Right ventricle myocardium inferior (tissue), 1 donor: ENCODE measurements around the gene PHLDA2. TPM values are rescaled to one million over a fixed set of nuclear protein-coding genes. Genes with fewer than 3 reads are reported as not detected.
"Not testable (repeated sequence)": the region's sequence is repeated elsewhere in the genome, so short reads cannot be mapped to it uniquely, and the experiment has no call there.

Source experiments
- ATAC-seq: fragments of 200-7000 bp; cut with Tn5 transposase; one replicate; pipeline ENCODE4 v1.9.1; 2020; ENCODE audit warnings: mild to moderate bottlenecking, moderate library complexity
- DNase-seq: peaks from one replicate; pipeline ENCODE4 v3.0.0; 2021; ENCODE audit errors: missing footprints
- intact Hi-C: fragments of 100-400 bp; cut with DNase I; formaldehyde crosslinking; loops from one replicate; pipeline ENCODE4 v1.11.0; 2022
- total RNA-seq: library from RNA; stranded (reverse); fragmentation: NEBNext Ultra II Directional; extraction: Animal tissue kit (Norgen Biotek cat#: 25700); gene quantifications from one replicate; pipeline ENCODE4 v1.2.1, GENCODE V29; 2021
- donor health status: DM: no; HTN: yes; CAD: no; lungs with severe emphysema.

PHLDA2 gene
- total RNA-seq, 1 donor from 2014 or later: 0.65 TPM

DNA sequence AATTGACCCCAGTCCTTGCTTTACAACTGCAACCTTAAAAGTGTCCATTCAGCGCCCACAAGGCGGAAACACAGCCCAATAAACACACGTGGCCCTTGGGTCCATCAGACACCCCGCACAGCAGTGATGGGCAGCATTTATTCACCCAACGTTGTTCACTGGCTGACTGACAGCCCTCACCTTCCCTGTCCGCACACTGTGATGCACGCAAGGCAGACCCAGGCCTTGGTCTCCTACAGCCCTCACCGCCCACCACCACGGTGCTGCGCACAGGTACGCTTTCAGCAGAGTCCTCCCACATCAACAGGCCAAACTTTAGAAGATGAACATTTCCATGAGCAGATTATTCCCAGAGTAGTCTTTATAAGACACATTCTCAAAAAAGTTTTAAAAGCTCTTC, 20.7 kb upstream of the PHLDA2 start:
- DNase-seq (no peak), ATAC-seq (no peak)
- intact Hi-C loops: no loop called here

DNA sequence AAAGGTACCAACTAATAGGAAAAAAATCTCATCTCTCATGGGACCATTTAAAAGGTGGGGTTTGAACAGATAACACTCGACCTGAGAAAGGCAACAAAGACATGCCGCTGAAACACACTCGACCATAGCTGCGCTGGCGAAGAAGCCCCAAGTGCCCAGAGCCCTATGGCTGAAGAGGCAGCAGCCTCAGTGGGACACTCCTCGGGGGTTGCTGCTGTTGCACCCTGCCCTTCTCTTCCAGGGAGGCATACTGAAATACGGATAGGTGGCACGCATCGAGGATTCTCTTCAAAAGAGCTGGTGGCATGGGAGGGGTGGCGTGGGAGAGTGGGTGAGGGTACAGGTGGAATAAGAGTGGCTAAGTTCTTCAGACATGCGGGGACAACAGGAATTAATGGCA, 18.5 kb upstream of the PHLDA2 start:
- DNase-seq: no peak
- ATAC-seq: no peak
- intact Hi-C loops: no loop called here

DNA sequence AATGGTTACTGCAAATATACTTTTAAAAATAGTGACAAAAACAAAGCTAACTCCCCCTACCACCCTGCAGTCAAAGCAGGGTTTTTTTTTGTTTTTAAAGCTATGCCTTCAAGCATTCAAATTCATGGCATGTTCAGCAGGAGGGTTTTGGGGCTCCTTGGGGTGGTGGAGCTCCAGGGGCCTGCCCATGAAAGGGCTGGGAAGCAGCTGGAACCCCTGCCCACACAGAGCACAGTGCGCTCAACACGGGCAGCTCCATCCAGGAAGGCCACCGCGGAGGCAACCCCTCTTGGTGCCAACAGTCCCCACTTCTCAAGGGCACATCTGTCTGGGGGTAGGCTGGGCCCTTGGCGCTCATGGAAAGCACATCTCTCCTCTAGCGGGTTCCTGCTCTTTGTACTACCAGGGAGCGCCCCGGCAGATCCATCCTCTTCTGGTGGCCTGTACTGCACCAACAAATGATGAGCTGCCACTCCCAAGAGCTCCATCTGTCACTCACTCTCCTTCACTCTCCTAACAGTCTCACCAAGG, 16.6 kb upstream of the PHLDA2 start:
- no peak for DNase-seq
- peak; percentile 14 for ATAC-seq
- intact Hi-C loops: no loop called here

DNA sequence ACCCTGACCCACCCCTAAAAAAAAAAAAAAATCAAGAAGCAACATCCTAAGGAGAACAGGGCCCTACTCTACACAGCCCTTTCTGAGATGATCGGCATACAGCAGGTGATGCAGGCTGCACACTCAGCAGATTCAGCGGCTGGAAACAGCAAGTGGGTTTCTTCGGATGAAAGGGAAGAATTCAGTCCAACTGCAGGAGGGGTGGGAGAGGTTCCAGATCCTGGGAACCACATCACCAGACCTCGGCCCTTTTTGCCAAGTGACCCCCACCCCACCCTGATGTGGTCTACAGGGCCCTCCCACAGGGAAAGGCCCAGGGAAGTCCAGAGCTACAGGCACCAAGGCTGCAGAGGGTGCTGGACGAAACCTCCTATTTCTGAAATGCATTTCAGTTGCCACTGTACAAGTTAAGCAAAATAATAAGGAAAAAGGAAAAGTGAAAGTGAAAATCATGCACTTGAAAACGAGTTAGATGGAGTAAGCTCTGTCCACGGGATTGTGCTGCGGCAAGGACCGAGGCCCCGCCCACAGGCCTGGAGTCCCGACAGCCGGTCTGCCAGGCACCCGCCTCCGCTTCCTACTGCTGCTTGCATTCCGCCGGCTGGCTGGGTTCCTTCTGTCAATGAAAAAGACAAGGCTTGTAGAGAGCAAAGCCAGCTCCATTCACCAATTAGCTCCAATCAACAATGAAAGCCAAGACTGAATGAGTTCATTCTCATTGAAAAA, 16.0 kb upstream of the PHLDA2 start:
- peak; percentile 96 for DNase-seq
- intact Hi-C loops: no loop called here
- ATAC-seq: peak; percentile 89

DNA sequence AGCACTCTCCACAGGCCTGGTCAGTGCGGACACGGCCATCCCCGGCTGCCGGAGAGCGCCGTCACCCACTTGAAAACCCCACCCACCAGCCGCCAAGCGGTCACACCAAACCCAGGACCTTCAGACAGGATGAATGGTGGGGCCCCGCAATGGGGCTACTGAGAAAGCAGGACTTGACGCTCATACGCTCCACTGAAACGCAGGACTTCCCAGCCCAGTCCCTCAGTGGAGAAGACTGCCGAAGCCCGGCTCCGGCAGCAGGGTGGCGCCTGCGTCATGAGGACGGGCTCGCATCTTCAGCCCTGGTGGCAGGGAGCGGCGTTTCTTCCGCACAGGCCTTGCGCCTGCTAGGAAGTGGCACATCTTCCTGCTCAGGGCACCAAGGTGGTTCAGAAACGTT, 15.3 kb upstream of the PHLDA2 start:
- DNase-seq (no peak), ATAC-seq (no peak)
- intact Hi-C loops: no loop called here

GRCh38 chr11:2943711-2944118, 14.5 kb upstream of the PHLDA2 start:
- intact Hi-C loops: no loop called here
- ATAC-seq (no peak), DNase-seq (no peak)

GRCh38 chr11:2942872-2943710, 13.9 kb upstream of the PHLDA2 start:
- intact Hi-C loops: no loop called here
- ATAC-seq (no peak), DNase-seq (no peak)

DNA sequence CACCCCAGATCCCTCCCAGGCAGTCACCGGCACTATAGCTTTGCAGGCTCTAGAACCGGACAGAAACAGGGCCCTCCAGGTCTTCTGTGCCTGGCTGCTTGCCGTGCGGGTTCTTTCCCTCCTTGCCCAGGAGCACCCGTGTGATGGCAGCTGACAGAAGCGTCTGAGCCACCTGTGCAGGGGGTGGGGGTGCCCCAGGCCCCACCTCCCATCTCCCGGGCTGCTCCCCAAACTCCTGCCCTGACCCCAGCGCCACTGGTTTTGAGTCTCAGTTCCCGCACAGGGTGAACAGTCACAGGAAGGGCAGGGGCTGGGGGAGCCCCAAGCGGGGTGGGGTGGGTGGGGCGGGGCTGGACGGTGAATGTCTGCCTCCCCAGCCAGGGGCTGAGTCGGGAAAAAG, 13.2 kb upstream of the PHLDA2 start:
- intact Hi-C loops: no loop called here
- no peak for ATAC-seq
- DNase-seq: no peak

GRCh38 chr11:2940921-2941821, 12.0 kb upstream of the PHLDA2 start:
- intact Hi-C loops: no loop called here
- peak; percentile 15 for ATAC-seq
- DNase-seq: no peak

GRCh38 chr11:2940147-2940920, 11.1 kb upstream of the PHLDA2 start:
- DNase-seq (peak; percentile 85), ATAC-seq (peak; percentile 56)
- intact Hi-C loops: no loop called here

- intact Hi-C loops, DNase-seq, ATAC-seq: not testable (repeated sequence)
Measured at GRCh38 chr11:2938458-2939418, 9.5 kb upstream of the PHLDA2 start.

GRCh38 chr11:2937641-2938457, 8.6 kb upstream of the PHLDA2 start:
- DNase-seq, ATAC-seq, intact Hi-C loops: not testable (repeated sequence)

DNA sequence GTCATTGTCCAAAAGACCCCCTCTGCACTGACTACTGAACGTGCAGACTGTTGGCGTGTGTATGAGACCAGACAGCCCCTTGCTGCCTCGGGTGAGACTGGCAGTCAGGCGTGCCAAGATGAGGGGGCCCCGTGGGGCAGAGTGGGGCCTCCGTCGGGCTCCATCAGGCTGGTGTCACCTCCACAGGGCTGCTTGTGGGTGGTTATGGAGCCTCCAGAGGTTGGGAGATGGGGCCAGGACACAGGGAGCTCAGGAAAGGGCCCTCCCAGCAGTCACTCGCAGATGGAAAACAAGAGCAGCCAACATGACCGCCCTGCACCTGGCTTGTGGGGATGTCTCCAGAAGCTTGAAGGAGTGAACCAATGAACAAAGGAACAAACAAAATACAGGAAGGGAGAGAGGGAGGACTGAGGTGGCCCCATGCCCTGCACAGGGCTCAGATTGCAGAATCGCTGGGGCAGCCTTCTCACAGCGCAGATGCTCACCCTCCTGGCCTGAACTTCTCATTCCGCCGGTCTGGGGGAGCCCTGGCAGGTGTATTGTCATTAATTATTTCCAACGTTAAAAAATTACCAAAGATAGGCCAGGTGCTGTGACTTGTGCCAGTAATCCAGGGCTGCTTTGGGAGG, 5.5 kb upstream of the PHLDA2 start:
- DNase-seq: no peak
- no peak for ATAC-seq
- intact Hi-C loops: loop anchor here (5.0 kb wide), 1 partner anchor 88 kb away; no protein-coding TSS in a partner anchor

GRCh38 chr11:2934021-2934550, 4.9 kb upstream of the PHLDA2 start:
- ATAC-seq: no peak
- intact Hi-C loops: loop anchor here (5.0 kb wide), 1 partner anchor 88 kb away; no protein-coding TSS in a partner anchor
- no peak for DNase-seq

- DNase-seq (peak; percentile 92), ATAC-seq (peak; percentile 66)
- intact Hi-C loops: loop anchor here (5.0 kb wide), 1 partner anchor 89 kb away; no protein-coding TSS in a partner anchor
Measured at GRCh38 chr11:2933375-2934020, 4.3 kb upstream of the PHLDA2 start.
